ENCODE results near the gene GALNT2. TPM values are rescaled to one million over a fixed set of nuclear protein-coding genes. Genes with fewer than 3 reads are reported as not detected.

The GALNT2 gene
- total and polyA plus RNA-seq, 9 of the 15 experiments (the other 6 are each of a cell fraction or from before 2014, with no cell fraction given): 1.6 to 106 (median 51.9) TPM

GRCh38 chr1:230160957-230161771, 94.1 kb downstream of the GALNT2 start (continued):
- TF ChIP-seq HES1 (IDR thresholded peaks at IDR 0.05; ENCODE audit: low read depth) (peak; percentile 40; the same call in 1 of the 2 replicates), E2F6 (IDR thresholded peaks at IDR 0.05; ENCODE audit: borderline replicate concordance in 1 of 2, extremely low read depth in 1 of 2, insufficient read depth in 1 of 2, insufficient read length in 1 of 2, low read depth in 1 of 2, low read length in 1 of 2, poor library complexity in 1 of 2, severe bottlenecking in 1 of 2) (peak; percentile 57 to 69), ZFP1 (CRISPR knock-in tag; IDR thresholded peaks at IDR 0.05) (no peak), E2F4 (CRISPR knock-in tag; IDR thresholded peaks at IDR 0.05; ENCODE audit: low read depth) (no peak), HNRNPH1 (optimal IDR thresholded peaks at IDR 0.05; ENCODE audit: low read depth, low read length) (no peak), ZBTB26 (CRISPR knock-in tag; IDR thresholded peaks at IDR 0.05) (no peak), NR0B1 (IDR thresholded peaks at IDR 0.05; ENCODE audit: partially characterized antibody) (no peak), POLR2AphosphoS5 (IDR thresholded peaks at IDR 0.05; ENCODE audit: control insufficient read depth, insufficient read depth, low read depth, low read length) (no peak), NR4A1 (CRISPR knock-in tag; IDR thresholded peaks at IDR 0.05) (peak; percentile 86; the same call in 1 of the 2 replicates), NR4A1 (tag; IDR thresholded peaks at IDR 0.05) (peak; percentile 93), IRF2 (CRISPR knock-in tag; IDR thresholded peaks at IDR 0.05) (no peak), CSDE1 (IDR thresholded peaks at IDR 0.05) (no peak), UBTF (IDR thresholded peaks at IDR 0.05; ENCODE audit: borderline replicate concordance in 1 of 2, low read depth in 2 of 2, low read length in 2 of 2) (no peak), CHD4 (IDR thresholded peaks at IDR 0.05; ENCODE audit: insufficient read depth, insufficient replicate concordance, low read depth, low read length, poor library complexity, severe bottlenecking) (no peak), GTF2B (IDR thresholded peaks at IDR 0.05; ENCODE audit: extremely low read depth, insufficient read length) (no peak)

All from K562 (cell line).